ENCODE measurements around the gene PDE1C.

PDE1C gene

DNA sequence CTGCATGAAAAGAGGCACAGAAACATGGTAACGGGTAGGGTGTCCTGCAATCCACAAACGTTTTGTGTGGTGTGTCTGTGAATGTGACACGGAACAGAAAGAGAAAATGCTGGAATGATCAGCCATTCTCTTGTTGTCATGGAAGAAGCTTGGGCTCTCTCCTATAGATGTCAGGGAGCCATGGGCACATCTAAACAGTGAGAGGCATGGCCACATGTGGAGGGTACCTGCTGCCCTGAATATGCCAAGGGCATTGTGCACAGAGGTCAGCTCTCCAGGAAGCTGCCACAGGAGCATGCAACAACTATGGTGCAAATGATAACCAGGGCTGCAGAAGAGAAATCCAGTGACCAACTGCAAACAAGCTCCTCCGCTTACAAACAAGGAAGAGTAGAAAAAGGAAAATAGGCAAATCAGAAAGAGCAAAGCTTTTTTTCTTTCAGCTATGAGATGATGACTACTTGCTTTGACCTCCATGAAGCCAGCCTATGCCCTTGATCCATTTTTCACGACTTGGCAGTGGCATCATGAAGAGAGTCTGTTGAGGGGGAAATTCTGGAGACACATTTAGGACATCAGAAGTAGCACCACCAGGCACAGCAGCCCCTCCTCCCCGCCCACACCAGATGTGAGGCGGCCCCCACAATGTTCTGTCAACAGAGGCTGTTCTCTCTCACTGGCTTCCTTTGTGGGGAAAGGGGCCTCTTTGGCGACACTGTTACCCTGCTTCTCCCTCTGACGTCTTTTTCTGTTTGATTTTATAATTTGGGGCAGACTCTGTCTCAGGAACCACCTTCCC is 4.8 kb upstream of the PDE1C start:
- DNase-seq (ENCODE audit: low spot score) = no peak

DNA sequence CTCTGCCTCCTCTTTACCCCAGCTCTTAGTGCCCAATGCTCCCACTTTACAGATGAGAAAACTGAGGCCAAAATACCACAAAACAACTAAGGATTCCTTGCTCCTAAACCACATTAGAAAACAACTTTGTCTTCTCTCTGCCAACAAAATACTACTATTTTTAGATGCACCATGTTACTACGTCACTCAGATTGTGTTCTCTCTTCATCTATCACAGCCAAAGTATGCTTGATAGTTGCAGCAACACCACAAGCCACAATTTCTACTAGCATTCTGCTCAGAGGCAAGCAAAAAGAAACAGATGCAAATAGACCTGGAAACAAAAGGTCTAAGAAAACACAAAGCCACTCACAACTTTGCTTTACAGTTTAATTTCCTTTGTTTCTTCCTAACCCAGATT is 3.3 kb upstream of the PDE1C start:
- DNase-seq (ENCODE audit: low spot score) = no peak

DNA sequence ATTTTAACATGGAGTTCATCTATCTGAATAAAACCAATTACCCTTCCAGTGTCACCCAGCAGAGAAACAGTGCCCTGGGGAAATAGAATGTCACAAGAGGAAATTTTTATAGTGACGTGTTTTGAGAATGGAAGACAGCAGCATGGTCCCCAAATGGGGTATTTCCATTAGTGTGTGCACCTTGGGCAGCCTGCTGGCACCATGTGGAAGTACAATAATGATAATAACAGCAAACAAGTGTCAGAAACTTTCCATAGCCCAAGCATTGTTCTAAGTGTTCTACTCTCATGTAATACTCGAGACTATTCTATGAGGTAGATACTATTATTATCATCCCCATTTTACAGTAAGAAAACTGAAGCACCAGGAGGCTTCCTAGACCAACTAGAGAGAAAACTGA is 2.2 kb upstream of the PDE1C start:
- no peak for DNase-seq (ENCODE audit: low spot score)

DNA sequence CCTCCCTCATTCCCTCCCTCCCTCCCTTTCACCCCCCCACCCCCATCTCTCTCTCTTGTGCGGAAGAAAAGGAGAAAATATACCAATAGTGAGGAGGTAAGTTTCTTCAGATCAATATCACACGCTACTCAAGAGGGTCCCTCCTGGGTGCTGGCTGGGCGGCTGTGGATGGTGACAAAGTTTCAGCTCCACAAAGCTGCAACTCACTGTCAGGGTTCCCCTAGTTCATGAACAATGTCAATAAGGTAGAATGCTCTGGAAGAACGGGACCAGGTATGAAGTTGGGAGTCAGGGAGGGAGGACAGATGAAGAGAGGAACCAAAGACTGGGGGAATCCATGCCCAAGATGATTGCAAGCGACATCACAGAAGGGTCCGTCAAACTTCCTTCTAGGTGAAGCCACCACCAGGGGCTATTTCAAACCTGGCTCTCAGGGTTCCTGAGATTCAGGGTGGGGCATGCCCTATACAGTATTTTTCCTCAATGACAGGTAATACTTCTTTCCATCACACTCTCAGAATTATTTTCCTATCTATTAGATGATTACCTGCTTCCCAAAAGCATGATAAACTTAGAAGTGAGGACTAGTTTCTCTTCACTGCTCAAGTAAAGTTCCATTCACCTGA is 1.4 kb upstream of the PDE1C start:
- DNase-seq (ENCODE audit: low spot score) = no peak

DNA sequence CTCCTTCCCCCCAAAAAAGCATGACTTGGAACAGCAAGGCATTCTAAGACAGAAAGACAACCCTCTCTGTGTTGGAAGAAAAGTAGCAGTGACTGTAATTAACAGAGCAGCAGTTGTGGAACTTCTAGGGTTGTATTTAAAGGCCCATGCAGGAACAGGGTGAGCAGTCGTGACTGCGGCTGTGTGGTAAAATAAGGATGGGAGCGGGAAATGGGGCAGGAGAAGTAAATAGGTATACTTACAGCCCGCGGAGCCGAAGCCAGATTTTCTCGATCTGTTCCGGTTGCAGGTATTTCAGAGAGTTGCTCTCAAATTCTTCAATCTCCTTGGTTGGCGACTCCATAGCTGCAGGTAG is 179 bp downstream of the PDE1C start:
- no peak for DNase-seq (ENCODE audit: low spot score)

DNA sequence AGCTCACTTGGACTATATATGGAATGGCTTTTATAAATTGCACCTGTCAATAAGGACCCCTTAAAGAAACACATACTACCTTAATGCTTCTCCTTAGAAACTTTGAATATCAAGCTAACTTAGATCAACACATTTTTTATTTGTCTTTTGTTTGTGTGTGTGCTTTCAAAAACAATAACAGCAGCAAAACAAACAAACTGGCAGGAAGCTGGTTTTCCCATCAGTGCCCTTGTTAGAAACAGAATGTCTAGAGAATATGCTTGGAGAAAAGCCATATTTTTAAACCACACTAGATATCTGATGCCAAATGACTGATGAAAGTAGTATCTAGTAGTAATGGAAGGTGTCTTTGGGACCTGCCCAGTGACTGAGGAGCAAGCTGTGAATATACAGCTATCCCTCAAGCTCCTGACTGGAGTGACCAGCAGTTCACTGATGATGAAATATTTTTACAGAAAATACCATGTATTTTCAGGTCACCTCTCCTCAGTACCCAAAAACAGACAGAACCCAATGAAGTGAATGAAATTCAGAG is 1.0 kb downstream of the PDE1C start:
- DNase-seq (ENCODE audit: low spot score) = no peak

DNA sequence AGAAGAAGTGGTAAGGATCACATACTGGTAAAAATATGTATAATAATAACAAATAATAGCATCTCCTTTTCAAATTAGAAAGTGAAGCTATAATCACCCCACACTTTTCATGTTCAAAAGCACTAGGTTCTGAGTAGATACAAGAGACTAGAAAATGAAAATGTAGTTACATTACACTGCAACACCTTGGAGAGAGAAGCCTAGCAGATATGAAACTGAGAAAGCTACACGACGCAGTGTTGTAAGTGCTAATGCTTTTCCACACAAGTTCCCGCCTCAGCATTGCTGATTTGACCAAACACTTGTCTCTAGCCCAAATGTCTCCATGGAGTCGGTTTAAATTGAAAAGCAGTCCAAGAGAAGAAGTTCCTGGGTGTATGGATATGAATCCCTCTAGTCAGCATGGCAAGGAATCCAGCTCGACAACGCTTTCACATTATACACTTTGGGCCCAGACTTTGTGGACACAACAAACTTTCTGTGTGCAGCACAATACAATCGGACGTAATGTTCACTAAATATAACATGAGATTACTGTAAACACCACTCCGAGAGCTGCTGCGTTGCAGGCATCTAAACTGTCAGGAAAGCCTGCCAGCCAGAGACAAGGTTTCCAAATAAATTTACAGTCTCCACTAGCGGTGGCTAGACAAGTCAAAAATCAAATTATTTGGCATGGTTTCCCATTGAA is 1.7 kb downstream of the PDE1C start:
- no peak for DNase-seq (ENCODE audit: low spot score)

DNA sequence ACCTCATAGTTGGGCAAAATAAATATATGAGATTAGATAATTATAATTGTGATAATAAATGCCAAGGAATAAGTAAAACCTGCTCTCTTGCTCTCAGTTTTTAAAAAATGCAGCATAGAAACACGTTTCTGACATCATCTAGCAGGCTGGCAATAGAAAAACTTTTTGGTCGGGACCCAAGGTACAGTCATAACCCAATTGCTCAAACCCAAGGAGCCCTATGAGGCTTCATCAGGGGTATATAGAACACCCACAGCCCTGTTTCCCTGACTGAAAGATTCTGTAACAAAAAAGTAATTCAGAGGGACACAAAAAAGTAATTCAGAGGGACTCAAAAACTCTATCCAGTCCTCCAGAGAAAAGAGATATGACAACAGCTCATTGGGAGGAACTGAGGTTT is 3.8 kb downstream of the PDE1C start:
- no peak for DNase-seq (ENCODE audit: low spot score)

DNA sequence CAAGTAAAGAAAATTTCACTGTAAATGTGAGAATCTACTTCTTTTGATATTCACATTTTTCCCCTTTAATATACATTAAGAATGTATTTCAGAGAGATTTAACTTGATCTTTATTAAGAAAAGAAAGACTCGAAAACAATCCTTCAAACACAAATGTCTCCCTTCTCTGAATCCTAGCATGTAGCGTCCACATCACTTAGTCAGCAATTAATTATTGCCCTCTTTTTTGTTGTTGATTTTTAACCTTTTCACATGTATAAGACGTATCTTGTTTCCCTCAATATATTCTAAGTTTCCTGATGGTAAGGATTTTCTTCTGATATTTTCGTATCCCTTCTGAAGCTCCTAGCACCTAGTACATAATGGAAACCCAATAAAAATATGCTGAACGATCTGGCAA is 6.6 kb downstream of the PDE1C start:
- DNase-seq (ENCODE audit: low spot score) = no peak

DNA sequence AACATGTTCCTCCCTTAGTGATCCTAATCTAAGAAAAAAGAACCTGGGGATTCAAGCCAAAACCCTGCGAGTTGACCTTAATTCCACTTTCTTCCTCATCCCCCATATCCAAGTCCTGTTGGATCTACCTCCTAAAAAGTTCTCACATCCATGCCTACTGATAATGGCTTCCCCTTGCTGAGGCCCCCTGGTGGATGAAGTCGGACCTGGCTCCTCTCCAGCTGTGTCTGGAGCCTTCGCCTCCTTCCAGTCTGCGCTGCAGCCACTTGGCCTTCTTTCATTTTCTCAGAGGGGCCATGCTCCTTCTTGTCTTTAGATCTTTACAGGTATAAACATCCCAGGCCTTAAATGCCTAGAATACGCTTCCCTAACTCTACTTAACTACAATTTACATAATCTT is 8.1 kb downstream of the PDE1C start:
- DNase-seq (ENCODE audit: low spot score) = peak; percentile 8

DNA sequence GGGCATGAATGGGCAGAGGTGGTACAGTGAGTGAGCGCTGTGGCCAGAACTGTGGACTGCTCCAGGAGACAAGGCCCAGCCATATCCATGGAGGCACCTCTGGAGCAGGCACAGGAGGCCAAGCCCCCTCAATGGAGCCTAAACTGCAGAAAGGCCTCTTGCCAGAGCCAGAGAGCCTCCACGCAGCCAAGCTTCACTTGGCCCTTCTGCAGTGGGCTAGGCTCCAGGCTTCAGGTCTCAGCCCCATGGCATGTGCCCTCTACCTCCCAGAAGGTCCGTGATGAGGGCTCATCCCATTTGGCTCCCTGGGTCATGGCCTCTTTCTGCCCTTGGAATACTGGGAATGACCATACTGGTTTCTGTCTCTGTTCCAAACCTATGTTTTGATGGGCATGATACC is 8.9 kb downstream of the PDE1C start:
- no peak for DNase-seq (ENCODE audit: low spot score)

DNA sequence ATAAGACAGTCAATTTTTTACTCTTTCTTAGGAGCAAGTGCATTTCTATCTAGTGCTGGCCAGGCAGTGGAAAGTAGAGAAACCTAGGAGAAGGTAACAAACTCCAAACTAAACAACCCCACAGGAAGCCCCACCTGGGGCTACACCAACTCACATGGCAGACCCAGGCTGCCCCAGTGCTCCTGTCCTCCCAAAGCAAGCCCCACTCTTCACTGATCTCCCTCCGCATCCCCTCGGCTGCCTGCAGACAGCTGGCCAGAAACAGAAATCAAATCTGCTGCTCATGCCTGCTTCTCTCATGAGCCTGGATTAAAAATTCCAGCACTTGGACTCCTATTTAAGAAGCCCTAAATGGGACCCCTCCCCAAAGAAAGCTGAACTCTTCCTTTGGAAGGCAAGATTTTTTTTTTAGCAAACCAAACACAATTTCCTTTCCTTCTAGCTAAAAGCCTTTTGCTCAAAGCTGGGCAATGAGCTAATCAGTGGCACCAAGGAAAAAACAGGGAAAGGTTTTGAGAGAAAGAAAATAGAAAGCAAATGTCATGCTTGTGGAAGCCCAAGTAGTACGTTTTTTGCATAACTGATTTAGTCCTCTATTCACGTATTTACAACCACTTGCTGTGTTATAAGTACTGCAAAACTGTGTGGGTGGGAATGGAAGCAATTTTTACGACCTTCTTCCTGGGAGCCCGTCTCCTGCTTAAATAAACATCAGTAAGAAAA is 10.8 kb downstream of the PDE1C start:
- no peak for DNase-seq (ENCODE audit: low spot score)

DNA sequence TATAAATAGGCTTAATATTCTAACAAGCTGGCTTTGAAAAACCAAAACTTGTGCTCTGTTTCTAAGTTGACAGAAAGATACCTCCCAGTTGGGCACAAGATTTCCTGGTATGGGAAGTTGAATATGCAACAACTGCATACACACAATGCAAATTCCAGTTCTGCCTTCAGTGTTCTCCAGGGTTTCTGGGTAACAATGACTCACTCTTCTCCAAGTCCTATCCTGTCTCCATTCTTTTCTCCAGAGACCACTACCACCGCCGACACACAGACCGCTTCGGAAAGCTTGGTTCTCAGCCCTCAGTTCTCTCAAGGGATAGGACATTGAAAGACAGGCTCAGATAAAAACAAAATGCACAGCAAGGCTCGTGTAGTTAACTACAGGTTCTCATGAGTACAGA is 12.2 kb downstream of the PDE1C start:
- DNase-seq (ENCODE audit: low spot score) = no peak

DNA sequence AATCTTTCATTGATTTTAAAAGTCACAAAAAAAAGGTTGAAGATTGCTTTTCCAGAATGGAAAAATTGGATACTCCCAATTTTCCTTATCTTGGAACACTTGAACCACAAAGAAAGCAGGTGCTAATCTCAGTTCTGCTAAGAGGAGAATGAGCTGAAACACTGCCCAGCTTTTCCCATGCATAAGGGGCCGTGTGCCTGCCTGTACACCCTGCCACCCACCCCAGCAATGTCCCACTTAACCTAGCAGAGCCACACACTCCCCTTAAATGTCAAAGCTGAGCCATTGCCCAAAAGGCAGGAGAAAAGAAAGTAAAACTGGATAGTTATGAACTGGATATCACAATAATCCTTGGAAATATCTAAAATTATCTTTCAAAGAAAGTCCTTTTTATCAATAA is 13.4 kb downstream of the PDE1C start:
- no peak for DNase-seq (ENCODE audit: low spot score)

DNA sequence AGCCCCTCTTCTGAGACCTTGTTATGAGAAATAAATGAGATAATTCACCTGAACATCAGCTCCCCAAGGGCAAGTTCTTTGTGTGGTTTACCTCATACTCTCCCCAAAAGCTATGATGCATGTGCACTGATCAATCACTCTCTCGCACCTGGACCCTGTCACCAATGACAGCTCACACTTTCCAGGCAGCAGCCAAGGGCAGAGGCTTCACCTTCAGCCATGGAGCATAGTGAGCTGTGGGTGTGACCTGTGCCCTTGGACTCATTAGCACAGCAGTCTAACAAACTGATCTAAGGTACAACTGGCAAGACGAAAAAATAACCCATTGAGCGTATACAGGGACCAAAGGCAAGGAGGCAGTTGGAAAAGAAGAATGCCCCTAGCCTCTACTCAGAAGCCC is 17.0 kb downstream of the PDE1C start:
- no peak for DNase-seq (ENCODE audit: low spot score)

DNA sequence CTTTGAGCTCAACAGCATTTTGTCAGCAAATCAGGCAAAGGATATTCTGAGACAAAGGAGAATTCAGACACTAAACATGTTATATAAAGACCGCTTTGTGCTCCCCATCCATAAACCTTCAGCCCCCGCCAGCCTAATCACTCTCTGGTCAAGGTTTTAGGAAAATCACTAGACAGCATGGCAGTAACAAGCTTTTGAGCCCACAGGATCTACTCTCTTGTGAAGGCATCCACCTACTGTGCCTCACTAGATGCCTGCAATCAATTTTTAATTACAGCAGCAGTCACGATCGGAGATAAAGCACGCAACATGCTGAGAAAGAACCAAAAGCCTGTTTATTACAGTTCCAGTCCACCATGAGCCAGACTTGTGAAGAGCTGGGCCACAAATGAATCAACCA is 19.1 kb downstream of the PDE1C start:
- no peak for DNase-seq (ENCODE audit: low spot score)

DNA sequence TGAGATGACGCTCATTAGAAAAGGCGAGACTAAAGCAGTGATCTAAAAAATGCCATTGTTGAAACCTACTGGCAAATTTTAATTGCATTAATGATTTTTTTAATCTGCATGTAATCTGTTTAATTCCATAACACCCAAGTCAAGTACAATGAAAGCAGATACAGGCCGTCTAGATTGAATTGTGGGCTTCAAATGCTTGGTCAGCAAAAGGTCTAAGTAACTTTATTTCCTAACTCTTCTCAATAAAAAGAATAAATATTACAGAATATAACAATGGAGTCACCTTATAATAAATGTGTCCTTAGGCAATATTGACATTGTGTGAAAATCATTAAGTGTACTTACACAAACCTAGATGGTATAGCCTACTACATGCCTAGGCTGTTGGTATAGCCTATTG is 20.6 kb downstream of the PDE1C start:
- no peak for DNase-seq (ENCODE audit: low spot score)

DNA sequence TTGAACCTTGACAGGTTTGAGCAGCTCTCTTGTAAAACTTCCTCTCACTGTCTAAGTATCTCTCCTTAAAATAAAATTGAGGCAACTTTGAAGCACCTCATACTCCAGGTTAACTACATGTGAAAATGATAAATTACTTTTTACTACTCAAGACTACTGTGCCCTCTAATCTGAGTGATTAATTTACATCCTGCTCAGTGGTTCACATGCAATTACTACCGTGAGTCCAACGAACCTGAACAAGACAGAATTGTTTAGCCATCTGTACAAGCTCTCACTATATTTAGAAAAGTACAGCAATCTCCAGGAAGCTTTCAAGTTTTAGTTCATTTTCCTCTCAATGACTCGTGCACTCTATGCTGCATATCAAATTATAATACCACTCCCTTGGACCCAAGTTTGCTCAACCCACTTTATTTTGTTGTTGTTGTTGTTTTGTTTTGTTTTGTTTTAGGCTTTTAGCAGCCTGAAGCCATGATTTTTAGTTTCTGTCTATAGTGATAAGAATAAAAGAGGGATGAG is 21.2 kb downstream of the PDE1C start:
- no peak for DNase-seq (ENCODE audit: low spot score)

DNA sequence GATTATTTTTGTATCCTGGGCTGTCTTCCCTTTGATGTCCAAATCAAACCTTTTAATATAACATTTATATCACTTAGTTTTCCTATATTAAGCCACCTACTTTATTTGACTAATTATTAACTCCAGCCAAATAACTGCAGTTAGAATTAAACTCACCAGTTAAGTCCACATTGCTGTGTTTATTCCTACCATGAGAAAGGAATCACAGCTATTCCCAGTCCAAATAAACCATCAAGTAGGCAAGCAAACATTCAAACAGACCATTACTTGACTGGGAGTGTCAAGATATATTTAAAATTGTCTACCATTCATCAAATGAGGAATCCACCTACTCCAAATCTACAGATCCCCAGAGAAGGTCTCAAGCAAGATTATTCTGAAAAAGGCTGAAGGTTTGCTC is 22.4 kb downstream of the PDE1C start:
- no peak for DNase-seq (ENCODE audit: low spot score)

DNA sequence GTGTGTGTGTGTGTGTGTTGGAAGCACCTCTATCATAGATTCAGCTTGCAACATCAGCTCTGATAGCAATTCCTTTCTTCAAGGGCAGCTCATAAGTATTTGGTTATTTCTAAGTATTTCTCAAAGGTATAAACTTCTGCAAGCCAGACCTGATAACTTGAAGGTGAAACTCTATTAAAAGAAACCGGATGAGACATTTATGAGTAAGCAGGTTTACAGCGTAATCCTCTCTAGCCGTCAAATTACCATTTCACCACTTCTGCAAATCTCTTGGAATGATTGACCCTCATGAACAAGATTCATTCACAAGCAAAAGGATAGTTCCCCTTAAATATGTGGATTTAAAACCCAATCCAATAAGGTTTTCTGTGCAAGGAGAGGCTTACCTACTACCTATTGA is 23.1 kb downstream of the PDE1C start:
- DNase-seq (ENCODE audit: low spot score) = no peak

DNA sequence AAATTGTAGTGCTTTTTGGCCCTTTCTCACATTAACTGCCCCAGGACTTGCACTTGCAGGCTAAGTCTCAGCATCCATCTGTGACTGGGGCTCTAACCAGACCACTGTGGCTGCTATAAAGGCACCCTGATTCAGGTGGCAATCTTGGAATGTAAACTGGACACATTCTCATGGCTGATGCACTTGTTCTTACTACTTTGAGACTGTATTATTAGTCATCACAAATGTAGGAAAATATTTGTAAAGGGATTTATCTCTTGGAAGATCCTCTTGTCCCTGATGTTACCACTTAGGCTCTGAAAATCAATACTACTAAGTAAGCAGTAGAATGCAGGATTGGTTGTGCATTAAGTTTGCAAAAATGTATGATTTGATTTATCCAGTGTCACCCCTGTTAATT is 25.0 kb downstream of the PDE1C start:
- no peak for DNase-seq (ENCODE audit: low spot score)

DNA sequence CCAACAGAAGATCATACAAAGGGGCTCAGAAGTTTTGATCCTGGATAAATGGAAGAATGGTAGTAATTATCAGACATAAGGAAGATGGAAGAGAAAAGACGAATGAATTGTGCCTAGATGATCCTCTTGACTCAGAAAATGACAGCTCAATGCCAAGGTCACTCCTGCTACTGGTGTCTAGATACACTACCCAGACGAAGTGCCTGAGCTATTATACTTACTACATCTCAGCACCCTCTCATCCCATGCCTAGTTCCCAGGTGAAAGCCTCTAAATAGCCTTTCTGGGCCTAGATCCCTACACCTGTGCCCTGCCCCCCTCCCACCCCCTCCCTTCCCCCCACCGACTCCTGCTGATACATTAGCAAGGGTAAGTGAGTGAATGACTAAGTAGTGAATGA is 25.5 kb downstream of the PDE1C start:
- no peak for DNase-seq (ENCODE audit: low spot score)

All from hematopoietic multipotent progenitor cell treated with erythropoietin and hydrocortisone succinate and interleukin-3 and kit ligand, for 15 days (in vitro differentiated cells).